ENCODE data around the gene RELB. TPM values are rescaled to one million over a fixed set of nuclear protein-coding genes. Genes with fewer than 3 reads are reported as not detected.

Gene RELB
- total RNA-seq, 1 donor from 2014 or later: 2.9 TPM

DNA sequence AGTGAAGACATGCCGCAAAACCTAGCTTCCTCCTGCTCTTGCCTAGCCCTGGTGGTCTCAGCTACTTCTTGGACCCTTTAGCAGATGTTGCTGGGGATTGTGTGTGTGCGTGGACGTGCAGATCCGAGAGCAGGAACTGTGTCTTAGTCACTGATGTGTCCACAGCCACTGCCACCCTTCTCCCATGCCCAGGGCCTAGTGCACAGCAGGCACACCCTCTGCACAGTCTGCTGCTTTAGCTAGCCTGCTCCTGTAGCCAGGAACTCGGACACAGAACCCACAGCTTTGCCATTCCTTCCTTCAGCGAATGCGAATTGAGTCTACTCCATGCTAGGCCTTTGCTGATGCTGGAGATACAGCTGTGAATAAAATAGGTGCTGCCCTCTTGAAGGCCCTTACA, 43.7 kb upstream of the RELB start:
- Histone ChIP-seq H3K36me3 (no peaks in the 10 kb centered on the region), H3K27ac (no peak overlapping the region)

DNA sequence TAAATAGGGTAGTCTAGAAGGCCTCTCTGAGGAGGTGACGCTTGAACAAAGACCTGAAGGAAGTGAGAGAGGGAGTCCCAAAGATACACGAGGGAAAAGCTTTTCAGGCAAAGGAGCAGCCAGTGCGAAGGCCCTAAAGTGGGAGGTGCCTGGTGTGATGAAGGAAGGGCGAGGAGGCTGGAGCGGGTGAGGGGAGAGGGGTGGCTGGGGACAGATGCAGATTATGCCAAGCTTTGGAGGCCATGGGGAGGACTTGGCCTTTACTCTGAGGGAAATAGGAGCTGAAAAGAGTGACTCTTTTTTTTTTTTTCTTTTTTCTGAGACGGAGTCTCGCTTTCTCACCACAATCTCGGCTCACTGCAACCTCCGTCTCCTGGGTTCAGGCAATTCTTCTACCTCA, 43.2 kb upstream of the RELB start:
- Histone ChIP-seq H3K27me3 (no peaks in the 10 kb centered on the region), H3K36me3 (no peaks in the 10 kb centered on the region), H3K9me3 (no peaks in the 10 kb centered on the region), H3K4me3 (no peak overlapping the region), H3K27ac (no peak overlapping the region), H3K4me1 (peaks cover 64% of the 10 kb centered on the region)
- TF ChIP-seq POLR2A (IDR thresholded peaks at IDR 0.05) (no peak), POLR2AphosphoS5 (IDR thresholded peaks at IDR 0.05; ENCODE audit: insufficient read depth in 1 of 2, low read depth in 1 of 2) (no peak)
- TF ChIP-seq, protein P1, sequence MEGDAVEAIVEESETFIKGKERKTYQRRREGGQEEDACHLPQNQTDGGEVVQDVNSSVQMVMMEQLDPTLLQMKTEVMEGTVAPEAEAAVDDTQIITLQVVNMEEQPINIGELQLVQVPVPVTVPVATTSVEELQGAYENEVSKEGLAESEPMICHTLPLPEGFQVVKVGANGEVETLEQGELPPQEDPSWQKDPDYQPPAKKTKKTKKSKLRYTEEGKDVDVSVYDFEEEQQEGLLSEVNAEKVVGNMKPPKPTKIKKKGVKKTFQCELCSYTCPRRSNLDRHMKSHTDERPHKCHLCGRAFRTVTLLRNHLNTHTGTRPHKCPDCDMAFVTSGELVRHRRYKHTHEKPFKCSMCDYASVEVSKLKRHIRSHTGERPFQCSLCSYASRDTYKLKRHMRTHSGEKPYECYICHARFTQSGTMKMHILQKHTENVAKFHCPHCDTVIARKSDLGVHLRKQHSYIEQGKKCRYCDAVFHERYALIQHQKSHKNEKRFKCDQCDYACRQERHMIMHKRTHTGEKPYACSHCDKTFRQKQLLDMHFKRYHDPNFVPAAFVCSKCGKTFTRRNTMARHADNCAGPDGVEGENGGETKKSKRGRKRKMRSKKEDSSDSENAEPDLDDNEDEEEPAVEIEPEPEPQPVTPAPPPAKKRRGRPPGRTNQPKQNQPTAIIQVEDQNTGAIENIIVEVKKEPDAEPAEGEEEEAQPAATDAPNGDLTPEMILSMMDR (IDR thresholded peaks at IDR 0.05): no peak
- intact Hi-C loops (cut with DNase I): no loop called here
- DNase-seq (ENCODE audit: extremely low spot score in 2 of 2): no peak

More for the DNA sequence above, 43.7 kb upstream of the RELB start:
- H3K9me3 ChIP-seq: no peaks in the 10 kb centered on the region
- peaks cover 64% of the 10 kb centered on the region for H3K4me1 ChIP-seq
- DNase-seq (ENCODE audit: extremely low spot score in 2 of 2): no peak
- H3K4me3 ChIP-seq: no peak overlapping the region
- no peaks in the 10 kb centered on the region for H3K27me3 ChIP-seq
- TF ChIP-seq, protein P1 (IDR thresholded peaks at IDR 0.05): no peak
- no peak for TF ChIP-seq POLR2A (IDR thresholded peaks at IDR 0.05)
- TF ChIP-seq POLR2AphosphoS5 (IDR thresholded peaks at IDR 0.05; ENCODE audit: insufficient read depth in 1 of 2, low read depth in 1 of 2): no peak
- intact Hi-C loops (cut with DNase I): no loop called here

DNA sequence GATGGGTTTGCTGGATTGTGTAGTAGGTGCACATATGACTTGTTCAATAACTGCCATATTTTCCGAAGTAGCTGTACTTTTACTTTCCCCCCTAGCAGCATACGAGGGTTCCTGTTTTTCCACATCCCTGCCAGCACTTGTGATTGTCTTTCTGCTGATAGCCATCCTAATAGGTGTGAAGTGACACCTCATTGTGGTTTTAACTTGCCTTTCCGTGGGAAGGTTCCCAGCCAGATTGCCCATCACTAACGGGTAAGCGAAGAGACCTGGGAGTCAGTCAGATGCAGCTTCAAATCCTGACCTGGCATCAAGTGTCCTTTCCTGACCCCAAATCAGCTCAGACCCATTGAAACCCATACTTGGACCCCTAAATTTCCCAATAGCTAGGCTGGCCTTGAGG, 41.6 kb upstream of the RELB start:
- H3K4me3 ChIP-seq: no peak overlapping the region
- H3K4me1 ChIP-seq: peaks cover 52% of the 10 kb centered on the region
- no peaks in the 10 kb centered on the region for H3K27me3 ChIP-seq
- intact Hi-C loops (cut with DNase I): no loop called here
- no peak for TF ChIP-seq POLR2A (IDR thresholded peaks at IDR 0.05)
- no peak for TF ChIP-seq POLR2AphosphoS5 (IDR thresholded peaks at IDR 0.05; ENCODE audit: insufficient read depth in 1 of 2, low read depth in 1 of 2)
- TF ChIP-seq, protein P1 (IDR thresholded peaks at IDR 0.05): no peak
- H3K9me3 ChIP-seq: no peaks in the 10 kb centered on the region
- no peak overlapping the region for H3K27ac ChIP-seq
- DNase-seq (ENCODE audit: extremely low spot score in 2 of 2): no peak
- no peaks in the 10 kb centered on the region for H3K36me3 ChIP-seq

DNA sequence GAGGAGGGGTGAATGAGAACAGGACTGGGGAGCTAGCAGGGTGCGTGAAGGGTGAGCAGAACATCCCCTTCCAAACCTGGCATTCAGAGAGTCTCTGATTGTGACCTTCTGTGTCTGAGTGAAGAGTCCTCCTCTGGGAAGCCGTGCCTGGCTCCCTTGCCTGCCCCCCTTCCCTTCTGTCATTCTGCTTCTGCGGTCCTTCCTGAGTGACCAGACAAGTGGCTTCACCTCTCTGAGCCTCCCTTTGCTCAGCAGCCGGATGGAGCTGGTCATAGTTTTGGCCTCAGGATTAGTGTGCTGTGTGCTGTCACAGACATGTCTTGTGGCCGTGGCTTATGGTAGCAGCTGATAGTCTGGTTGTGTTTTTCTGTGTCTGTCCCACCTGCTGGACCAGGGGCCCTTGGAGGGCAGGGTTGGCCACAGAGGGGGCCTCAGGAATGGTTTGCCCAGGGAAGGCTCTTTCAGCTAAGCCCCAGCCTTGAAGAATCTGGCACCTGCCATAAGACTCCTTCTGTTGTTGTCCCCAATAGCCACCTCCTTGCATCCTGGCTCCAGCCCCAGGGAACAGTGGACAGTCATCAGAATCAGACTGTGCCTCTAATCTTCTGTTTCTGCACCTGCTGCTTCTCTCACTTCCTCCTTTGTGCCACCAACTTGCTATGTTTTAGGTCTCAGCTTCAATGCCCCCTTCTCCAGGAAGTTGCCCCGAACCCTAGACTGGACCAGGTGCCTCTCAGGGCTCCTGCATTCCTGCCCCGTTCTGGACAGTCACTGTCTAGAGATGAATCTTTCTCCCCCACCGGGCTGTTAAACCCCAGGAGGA, 40.1 kb upstream of the RELB start:
- intact Hi-C loops (cut with DNase I): no loop called here
- H3K9me3 ChIP-seq: no peaks in the 10 kb centered on the region
- no peaks in the 10 kb centered on the region for H3K27me3 ChIP-seq
- peaks cover 0 to 4% of the 10 kb centered on the region in 2 donors for H3K36me3 ChIP-seq
- no peak overlapping the region for H3K4me3 ChIP-seq
- no peak for DNase-seq (ENCODE audit: extremely low spot score in 2 of 2)
- TF ChIP-seq POLR2A (IDR thresholded peaks at IDR 0.05): no peak
- TF ChIP-seq, protein P1 (IDR thresholded peaks at IDR 0.05): no peak
- TF ChIP-seq POLR2AphosphoS5 (IDR thresholded peaks at IDR 0.05; ENCODE audit: insufficient read depth in 1 of 2, low read depth in 1 of 2): no peak
- peaks cover 47% of the 10 kb centered on the region for H3K4me1 ChIP-seq
- H3K27ac ChIP-seq: no peak overlapping the region

DNA sequence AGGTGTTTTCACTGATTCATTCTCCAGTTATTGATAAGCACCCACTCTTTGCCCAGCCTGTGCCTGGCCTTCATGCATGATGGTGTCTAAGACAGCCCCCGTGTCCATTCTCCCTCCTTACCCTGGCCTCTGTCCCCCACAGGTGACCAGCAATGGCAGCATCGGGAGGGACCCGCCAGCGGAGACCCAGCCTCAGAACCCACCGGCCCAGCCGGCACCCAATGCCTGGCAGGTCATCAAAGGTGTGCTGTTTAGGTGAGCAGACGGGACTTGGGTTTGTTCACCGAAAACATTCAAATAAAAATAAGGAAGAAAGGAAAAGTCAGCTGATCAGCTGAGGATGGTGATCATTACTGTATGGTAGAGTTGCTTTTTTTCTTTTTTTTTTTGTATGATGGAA, 39.4 kb upstream of the RELB start:
- Histone ChIP-seq H3K27ac (no peak overlapping the region), H3K4me3 (no peak overlapping the region), H3K9me3 (no peaks in the 10 kb centered on the region), H3K36me3 (peaks cover 0 to 4% of the 10 kb centered on the region in 2 donors), H3K27me3 (no peaks in the 10 kb centered on the region), H3K4me1 (peaks cover 40% of the 10 kb centered on the region)
- TF ChIP-seq POLR2A (IDR thresholded peaks at IDR 0.05) (no peak), POLR2AphosphoS5 (IDR thresholded peaks at IDR 0.05; ENCODE audit: insufficient read depth in 1 of 2, low read depth in 1 of 2) (no peak)
- TF ChIP-seq, protein P1 (IDR thresholded peaks at IDR 0.05): no peak
- DNase-seq (ENCODE audit: extremely low spot score in 2 of 2): no peak
- intact Hi-C loops (cut with DNase I): no loop called here

All from vagina (tissue), 2 donors.